ENCODE measurements around the gene PLLP. TPM values are rescaled to one million over a fixed set of nuclear protein-coding genes. Genes with fewer than 3 reads are reported as not detected.

PLLP gene
- polyA plus RNA-seq, 3 donors, result 0.52 to 1.2 (median 0.97) TPM

DNA sequence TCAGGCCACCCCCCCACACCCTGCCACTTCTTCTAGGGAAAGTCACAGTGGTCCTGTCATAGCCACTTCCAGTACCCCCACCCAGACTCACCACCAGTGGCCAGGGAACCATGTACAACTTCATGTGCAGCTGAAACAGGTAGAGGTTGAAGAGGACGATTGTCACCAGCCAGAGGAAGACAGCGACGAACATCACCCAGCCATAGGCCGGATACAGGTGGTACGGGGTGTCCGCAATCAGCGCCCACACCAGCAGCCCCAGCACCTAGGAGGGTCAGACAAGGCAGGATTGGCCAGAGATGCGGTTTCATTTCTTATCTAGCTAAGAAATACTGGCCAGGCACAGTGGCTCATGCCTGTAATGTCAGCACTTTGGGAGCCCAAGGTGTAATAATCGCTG lies 22.7 kb downstream of the PLLP start:
- no peak overlapping the region for H3K4me3 Mint-ChIP-seq
- WGBS (ENCODE audit: insufficient coverage), result 96% methylated on average over 8 of the region's 9 CpGs
- H3K36me3 Mint-ChIP-seq, result no peaks in the 10 kb centered on the region
- peaks cover 5 to 8% of the 10 kb centered on the region in 2 donors for H3K4me1 ChIP-seq (ENCODE audit: control insufficient read depth in 1 of 2, insufficient read depth in 2 of 2, low read length in 2 of 2)
- no peaks in the 10 kb centered on the region for H3K27me3 ChIP-seq (ENCODE audit: control insufficient read depth in 2 of 2, insufficient read depth in 2 of 2, low read length in 2 of 2)
- no peak overlapping the region for H3K27ac Mint-ChIP-seq
- H3K27ac ChIP-seq (ENCODE audit: low read depth in 1 of 2, low read length in 2 of 2), result no peak overlapping the region
- H4K20me1 ChIP-seq (ENCODE audit: insufficient read depth, low read length), result no peaks in the 10 kb centered on the region
- TF ChIP-seq, protein P1, sequence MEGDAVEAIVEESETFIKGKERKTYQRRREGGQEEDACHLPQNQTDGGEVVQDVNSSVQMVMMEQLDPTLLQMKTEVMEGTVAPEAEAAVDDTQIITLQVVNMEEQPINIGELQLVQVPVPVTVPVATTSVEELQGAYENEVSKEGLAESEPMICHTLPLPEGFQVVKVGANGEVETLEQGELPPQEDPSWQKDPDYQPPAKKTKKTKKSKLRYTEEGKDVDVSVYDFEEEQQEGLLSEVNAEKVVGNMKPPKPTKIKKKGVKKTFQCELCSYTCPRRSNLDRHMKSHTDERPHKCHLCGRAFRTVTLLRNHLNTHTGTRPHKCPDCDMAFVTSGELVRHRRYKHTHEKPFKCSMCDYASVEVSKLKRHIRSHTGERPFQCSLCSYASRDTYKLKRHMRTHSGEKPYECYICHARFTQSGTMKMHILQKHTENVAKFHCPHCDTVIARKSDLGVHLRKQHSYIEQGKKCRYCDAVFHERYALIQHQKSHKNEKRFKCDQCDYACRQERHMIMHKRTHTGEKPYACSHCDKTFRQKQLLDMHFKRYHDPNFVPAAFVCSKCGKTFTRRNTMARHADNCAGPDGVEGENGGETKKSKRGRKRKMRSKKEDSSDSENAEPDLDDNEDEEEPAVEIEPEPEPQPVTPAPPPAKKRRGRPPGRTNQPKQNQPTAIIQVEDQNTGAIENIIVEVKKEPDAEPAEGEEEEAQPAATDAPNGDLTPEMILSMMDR (IDR thresholded peaks at IDR 0.05), result no peak
- H3K79me2 ChIP-seq (ENCODE audit: insufficient read depth, low read length), result no peaks in the 10 kb centered on the region
- peaks cover 0 to 5% (median 4%) of the 10 kb centered on the region in 3 donors for H3K27me3 Mint-ChIP-seq (ENCODE audit: low read depth in 3 of 3)
- H3K4me2 ChIP-seq (replicated peaks; ENCODE audit: extremely low read depth, low read length, poor library complexity, severe bottlenecking), result no peak overlapping the region
- H3K4me1 Mint-ChIP-seq, result peaks cover 11% of the 10 kb centered on the region
- intact Hi-C loops (cut with micrococcal nuclease), result no loop called here
- H3K9me3 Mint-ChIP-seq, result peaks cover 0 to 2% (median 0%) of the 10 kb centered on the region in 7 donors
- no peak overlapping the region for H3K9ac ChIP-seq (ENCODE audit: insufficient read depth, low read length, poor library complexity, severe bottlenecking)
- no peak overlapping the region for H2AFZ ChIP-seq (ENCODE audit: insufficient read depth, low read depth, low read length, poor library complexity, severe bottlenecking)
- H3K4me3 ChIP-seq (replicated peaks in 1 of 3; ENCODE audit: low read depth in 2 of 3, low read length in 3 of 3), result no peak overlapping the region
- no peaks in the 10 kb centered on the region for H3K9me3 ChIP-seq (replicated peaks in 1 of 2; ENCODE audit: control insufficient read depth in 1 of 2, insufficient read depth in 1 of 2, low read length in 2 of 2)
- DNase-seq, result no peak
- peaks cover 0 to 2% of the 10 kb centered on the region in 2 donors for H3K36me3 ChIP-seq (replicated peaks in 1 of 2; ENCODE audit: control insufficient read depth in 1 of 2, insufficient read depth in 2 of 2, low read length in 2 of 2)

DNA sequence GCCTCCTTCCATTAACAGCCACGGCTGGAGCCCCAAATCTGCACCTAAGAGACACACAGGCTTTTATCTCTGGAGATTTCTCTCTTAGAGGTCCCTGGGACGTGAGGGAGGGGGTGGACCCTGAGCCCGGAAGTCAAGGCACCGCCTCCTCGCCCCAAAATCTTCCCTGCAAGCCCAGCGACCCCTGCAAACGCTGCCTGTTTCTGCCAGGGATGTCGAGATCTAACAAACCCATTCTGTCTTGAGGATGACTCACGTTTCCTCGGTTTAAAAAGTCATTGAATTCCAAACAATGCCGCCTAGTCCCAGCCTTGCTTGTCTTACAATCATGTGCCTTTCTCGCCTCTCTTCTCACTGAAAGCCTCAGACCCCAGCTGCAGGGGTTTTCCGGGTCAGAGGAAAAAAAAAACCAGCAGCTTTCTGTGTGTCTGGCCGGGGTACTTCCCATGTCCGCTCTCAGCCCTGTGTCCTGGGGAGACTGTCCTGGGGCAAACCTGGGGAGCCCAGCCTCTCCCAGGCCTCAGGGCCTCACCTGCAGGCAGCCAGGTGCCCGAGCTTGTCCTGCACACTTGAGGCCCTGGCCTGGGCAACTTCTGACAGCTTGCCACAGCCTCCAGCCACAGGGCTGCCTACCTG lies 24.1 kb downstream of the PLLP start:
- H3K4me3 ChIP-seq (replicated peaks in 1 of 3; ENCODE audit: low read depth in 2 of 3, low read length in 3 of 3), result no peak overlapping the region
- H3K9me3 ChIP-seq (replicated peaks in 1 of 2; ENCODE audit: control insufficient read depth in 1 of 2, insufficient read depth in 1 of 2, low read length in 2 of 2), result no peaks in the 10 kb centered on the region
- Mint-ChIP-seq H3K9me3 (peaks cover 0 to 2% (median 0%) of the 10 kb centered on the region in 7 donors), H3K4me3 (no peak overlapping the region), H3K36me3 (peaks cover 3 to 8% of the 10 kb centered on the region in 2 donors), H3K27ac (no peak overlapping the region), H3K4me1 (peaks cover 11% of the 10 kb centered on the region), H3K27me3 (ENCODE audit: low read depth in 3 of 3) (peaks cover 0 to 5% (median 4%) of the 10 kb centered on the region in 3 donors)
- peaks cover 0 to 15% of the 10 kb centered on the region in 2 donors for H3K36me3 ChIP-seq (replicated peaks in 1 of 2; ENCODE audit: control insufficient read depth in 1 of 2, insufficient read depth in 2 of 2, low read length in 2 of 2)
- peaks cover 5 to 8% of the 10 kb centered on the region in 2 donors for H3K4me1 ChIP-seq (ENCODE audit: control insufficient read depth in 1 of 2, insufficient read depth in 2 of 2, low read length in 2 of 2)
- TF ChIP-seq, protein P1 (IDR thresholded peaks at IDR 0.05), result no peak
- intact Hi-C loops (cut with micrococcal nuclease), result no loop called here
- H4K20me1 ChIP-seq (ENCODE audit: insufficient read depth, low read length), result no peaks in the 10 kb centered on the region
- 51% methylated on average over 12 of the region's 16 CpGs for WGBS (ENCODE audit: insufficient coverage)
- DNase-seq, result peak in 1 of 3 donors; percentile 24
- H3K4me2 ChIP-seq (replicated peaks; ENCODE audit: extremely low read depth, low read length, poor library complexity, severe bottlenecking), result no peak overlapping the region
- no peaks in the 10 kb centered on the region for H3K27me3 ChIP-seq (ENCODE audit: control insufficient read depth in 2 of 2, insufficient read depth in 2 of 2, low read length in 2 of 2)
- H2AFZ ChIP-seq (ENCODE audit: insufficient read depth, low read depth, low read length, poor library complexity, severe bottlenecking), result peak overlapping the region; percentile 51
- H3K79me2 ChIP-seq (ENCODE audit: insufficient read depth, low read length), result no peaks in the 10 kb centered on the region
- peak overlapping the region; percentile 8 for H3K9ac ChIP-seq (ENCODE audit: insufficient read depth, low read length, poor library complexity, severe bottlenecking)
- H3K27ac ChIP-seq (ENCODE audit: low read depth in 1 of 2, low read length in 2 of 2), result no peak overlapping the region

Measured in CD14-positive monocyte (primary cell).